ENCODE measurements around the gene SCAMP5.
A peak's percentile ranks its signal among the peaks of the same experiment; 100 is the strongest.

SCAMP5 gene

GRCh38 chr15:75048394-75048793 is 53.0 kb downstream of the SCAMP5 start:
- H3K4me3 ChIP-seq (replicated peaks in 1 of 2; ENCODE audit: low read depth in 2 of 2, low read length in 2 of 2), result no peak overlapping the region
- no peak for DNase-seq (ENCODE audit: low read depth in 2 of 2)

GRCh38 chr15:75049392-75049791 is 54.0 kb downstream of the SCAMP5 start:
- H3K4me3 ChIP-seq (replicated peaks in 1 of 2; ENCODE audit: low read depth in 2 of 2, low read length in 2 of 2), result no peak overlapping the region
- peak in 1 of 2 donors; percentile 87 for DNase-seq (ENCODE audit: low read depth in 2 of 2)
- no peak for TF ChIP-seq CTCF (IDR thresholded peaks at IDR 0.05; ENCODE audit: low read depth, low read length)

More at GRCh38 chr15:75048394-75048793, 53.0 kb downstream of the SCAMP5 start:
- no peak for TF ChIP-seq CTCF (IDR thresholded peaks at IDR 0.05; ENCODE audit: low read depth, low read length)

- no peak overlapping the region for H3K4me3 ChIP-seq (replicated peaks in 1 of 2; ENCODE audit: low read depth in 2 of 2, low read length in 2 of 2)
- DNase-seq (ENCODE audit: low read depth in 2 of 2), result no peak
- TF ChIP-seq CTCF (IDR thresholded peaks at IDR 0.05; ENCODE audit: low read depth, low read length), result no peak
Observed at GRCh38 chr15:75050283-75050682, 54.9 kb downstream of the SCAMP5 start.

- no peak for DNase-seq (ENCODE audit: low read depth in 2 of 2)
- no peak overlapping the region for H3K4me3 ChIP-seq (replicated peaks in 1 of 2; ENCODE audit: low read depth in 2 of 2, low read length in 2 of 2)
- no peak for TF ChIP-seq CTCF (IDR thresholded peaks at IDR 0.05; ENCODE audit: low read depth, low read length)
Observed at GRCh38 chr15:75051191-75051608, 55.8 kb downstream of the SCAMP5 start.

- no peak for TF ChIP-seq CTCF (IDR thresholded peaks at IDR 0.05; ENCODE audit: low read depth, low read length)
- H3K4me3 ChIP-seq (replicated peaks in 1 of 2; ENCODE audit: low read depth in 2 of 2, low read length in 2 of 2), result no peak overlapping the region
- DNase-seq (ENCODE audit: low read depth in 2 of 2), result no peak
Observed at GRCh38 chr15:75051711-75052110, 56.3 kb downstream of the SCAMP5 start.

GRCh38 chr15:75052972-75053747 is 57.8 kb downstream of the SCAMP5 start:
- H3K4me3 ChIP-seq (replicated peaks in 1 of 2; ENCODE audit: low read depth in 2 of 2, low read length in 2 of 2), result no peak overlapping the region
- DNase-seq (ENCODE audit: low read depth in 2 of 2), result no peak
- TF ChIP-seq CTCF (IDR thresholded peaks at IDR 0.05; ENCODE audit: low read depth, low read length), result no peak

GRCh38 chr15:75053748-75054125 is 58.4 kb downstream of the SCAMP5 start:
- no peak for DNase-seq (ENCODE audit: low read depth in 2 of 2)
- TF ChIP-seq CTCF (IDR thresholded peaks at IDR 0.05; ENCODE audit: low read depth, low read length), result no peak
- H3K4me3 ChIP-seq (replicated peaks in 1 of 2; ENCODE audit: low read depth in 2 of 2, low read length in 2 of 2), result no peak overlapping the region
